Gastroesophageal sphincter (tissue), 4 donors: ENCODE data around the gene VEGFA. TPM values are rescaled to one million over a fixed set of nuclear protein-coding genes. Genes with fewer than 3 reads are reported as not detected.

ENCODE experiments used
- ATAC-seq: fragments of 150-250 bp; one replicate; pipeline ENCODE4 v1.9.1; 2016; ENCODE audit warnings: mild to moderate bottlenecking, moderate library complexity
- H3K27ac ChIP-seq, 4 donors: fragments of 200-600 bp; sonication (generic) in 3 of 4; 1 replicate in 3 of 4; 2 replicates in 1 of 4; pipeline ENCODE4 v1.5.1; 2016 to 2019
- H3K27me3 ChIP-seq: fragments of 200-600 bp; sonication (generic); one replicate; pipeline ENCODE4 v1.5.1; 2019
- H3K36me3 ChIP-seq, 2 donors: fragments of 200-600 bp; sonication (generic); one replicate each; pipeline ENCODE4 v1.5.1; 2019; ENCODE audit warnings: control low read depth in 1 of 2
- H3K4me1 ChIP-seq, 3 donors: fragments of 200-600 bp; sonication (generic); 1 replicate in 2 of 3; 2 replicates in 1 of 3; pipeline ENCODE4 v1.5.1; 2016 to 2019; ENCODE audit warnings: control low read depth in 2 of 3
- H3K4me3 ChIP-seq, 2 donors: fragments of 200-600 bp; sonication (generic); one replicate each; pipeline ENCODE4 v1.5.1; 2019; ENCODE audit warnings: mild to moderate bottlenecking in 1 of 2, moderate library complexity in 1 of 2
- H3K9me3 ChIP-seq, 3 donors: fragments of 200-600 bp; sonication (generic); one replicate each; pipeline ENCODE4 v1.5.1; 2017 to 2019; ENCODE audit warnings: control low read depth in 2 of 3
- EP300 ChIP-seq: sonication (generic); formaldehyde crosslinking; IDR thresholded peaks from one replicate; pipeline ENCODE4 v1.6.1; 2017; ENCODE audit warnings: antibody characterized with exemption, mild to moderate bottlenecking
- POLR2A ChIP-seq, 2 donors: fragments of 450-650 bp; IDR thresholded peaks; one replicate each; pipeline ENCODE4 v1.6.1; 2017; ENCODE audit warnings: antibody characterized with exemption in 2 of 2, mild to moderate bottlenecking in 2 of 2, moderate library complexity in 1 of 2
- POLR2AphosphoS5 ChIP-seq: sonication (generic); formaldehyde crosslinking; IDR thresholded peaks from one replicate; pipeline ENCODE4 v1.6.1; 2017; ENCODE audit warnings: antibody characterized with exemption
- WGBS, 2 donors: methylation state at CpG; one replicate each; pipeline ENCODE4 v1.1.5; 2018; ENCODE audit warnings: low coverage in 1 of 2; 5-methylcytosine and 5-hydroxymethylcytosine counted together
- total RNA-seq, 4 donors: library from RNA; depleted of rRNA; stranded (reverse); fragments of >200 nt; gene quantifications; one replicate each; pipeline ENCODE4 v1.1.0, GENCODE V29; 2016
- TF ChIP-seq, protein P1 (sequence below), 4 experiments: fragments of 200-600 bp in 2 of 4; fragments of 450-650 bp in 2 of 4; sonication (generic) in 1 of 4; IDR thresholded peaks; one replicate each; pipeline ENCODE4 v1.5.1; 2017 to 2019; ENCODE audit warnings: antibody characterized with exemption in 4 of 4, mild to moderate bottlenecking in 2 of 4, moderate library complexity in 2 of 4

Gene VEGFA
- total RNA-seq, 4 donors from 2014 or later, result 32.2 to 66.2 (median 40.1) TPM

DNA sequence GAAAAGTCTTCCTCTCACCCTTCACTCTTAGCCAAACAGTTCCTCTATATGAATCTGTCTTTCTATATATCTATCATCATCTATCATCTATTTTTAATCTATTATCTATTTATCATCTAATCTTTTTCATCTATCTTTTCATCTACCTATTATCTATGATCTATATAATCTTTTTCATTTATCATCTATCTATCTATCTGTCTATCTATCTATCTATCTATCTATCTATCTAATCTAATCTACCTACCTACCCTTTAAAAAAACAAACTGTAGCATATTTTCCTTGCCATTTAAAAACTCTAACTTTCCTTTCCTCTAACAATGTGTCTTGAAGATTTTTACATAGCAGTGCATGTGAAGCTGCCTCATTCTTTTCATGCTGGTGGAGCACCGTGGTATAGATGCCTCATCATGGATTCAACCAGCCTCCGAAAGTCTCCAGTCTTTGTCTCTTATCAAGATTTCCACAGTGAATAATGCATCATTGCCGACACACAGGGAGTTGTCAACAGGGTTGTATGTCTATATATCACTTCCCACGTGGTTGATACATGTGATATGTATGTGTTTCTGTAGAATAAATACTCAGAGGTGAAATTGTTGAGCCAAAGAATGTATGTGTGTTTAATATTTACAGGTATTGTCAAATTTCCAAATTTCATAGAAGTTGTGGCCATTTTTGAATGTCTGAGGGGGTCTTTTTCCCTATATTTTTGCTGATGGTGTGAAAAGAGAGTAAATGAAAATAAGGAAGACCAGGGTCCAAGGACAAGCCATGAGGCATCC, 51.3 kb downstream of the VEGFA start:
- Histone ChIP-seq H3K36me3 (no peaks in the 10 kb centered on the region), H3K4me1 (no peaks in the 10 kb centered on the region), H3K27me3 (no peaks in the 10 kb centered on the region), H3K4me3 (no peak overlapping the region), H3K9me3 (no peaks in the 10 kb centered on the region), H3K27ac (no peak overlapping the region)
- WGBS, 2 donors, result 57 to 87% methylated on average over 2 to 3 of the region's 4 CpGs
- ATAC-seq, result no peak
- TF ChIP-seq POLR2A (IDR thresholded peaks at IDR 0.05) (no peak), POLR2AphosphoS5 (no peak), EP300 (no peak)
- TF ChIP-seq, protein P1, sequence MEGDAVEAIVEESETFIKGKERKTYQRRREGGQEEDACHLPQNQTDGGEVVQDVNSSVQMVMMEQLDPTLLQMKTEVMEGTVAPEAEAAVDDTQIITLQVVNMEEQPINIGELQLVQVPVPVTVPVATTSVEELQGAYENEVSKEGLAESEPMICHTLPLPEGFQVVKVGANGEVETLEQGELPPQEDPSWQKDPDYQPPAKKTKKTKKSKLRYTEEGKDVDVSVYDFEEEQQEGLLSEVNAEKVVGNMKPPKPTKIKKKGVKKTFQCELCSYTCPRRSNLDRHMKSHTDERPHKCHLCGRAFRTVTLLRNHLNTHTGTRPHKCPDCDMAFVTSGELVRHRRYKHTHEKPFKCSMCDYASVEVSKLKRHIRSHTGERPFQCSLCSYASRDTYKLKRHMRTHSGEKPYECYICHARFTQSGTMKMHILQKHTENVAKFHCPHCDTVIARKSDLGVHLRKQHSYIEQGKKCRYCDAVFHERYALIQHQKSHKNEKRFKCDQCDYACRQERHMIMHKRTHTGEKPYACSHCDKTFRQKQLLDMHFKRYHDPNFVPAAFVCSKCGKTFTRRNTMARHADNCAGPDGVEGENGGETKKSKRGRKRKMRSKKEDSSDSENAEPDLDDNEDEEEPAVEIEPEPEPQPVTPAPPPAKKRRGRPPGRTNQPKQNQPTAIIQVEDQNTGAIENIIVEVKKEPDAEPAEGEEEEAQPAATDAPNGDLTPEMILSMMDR (IDR thresholded peaks at IDR 0.05), result no peak

DNA sequence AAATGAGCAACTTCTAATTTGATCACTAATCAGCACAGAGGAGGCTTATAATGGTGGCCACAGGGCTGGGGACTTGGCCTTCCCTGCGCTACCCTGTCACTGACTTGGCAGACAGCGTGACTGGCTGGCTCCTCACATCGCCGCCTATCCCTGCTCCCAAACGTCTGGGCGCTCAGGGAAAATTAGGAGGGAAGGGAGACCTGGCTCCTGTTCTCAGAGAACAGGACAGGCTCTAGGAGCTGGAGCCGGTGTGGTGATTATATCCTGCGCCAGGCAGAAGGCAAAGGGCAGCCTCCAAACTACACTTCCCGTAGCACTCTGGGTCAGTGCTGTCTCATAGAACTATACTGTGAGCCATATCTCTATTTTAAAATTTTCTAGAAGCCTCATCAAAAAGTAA, 53.4 kb downstream of the VEGFA start:
- WGBS, 2 donors, result 92 to 93% methylated on average over 4 to 5 of the region's 9 CpGs
- TF ChIP-seq, protein P1 (IDR thresholded peaks at IDR 0.05), result no peak
- TF ChIP-seq POLR2A (IDR thresholded peaks at IDR 0.05), result no peak
- no peak for TF ChIP-seq EP300
- TF ChIP-seq POLR2AphosphoS5, result no peak
- no peak for ATAC-seq
- H3K36me3 ChIP-seq, result no peaks in the 10 kb centered on the region
- no peak overlapping the region for H3K27ac ChIP-seq
- H3K4me1 ChIP-seq, result no peaks in the 10 kb centered on the region
- no peaks in the 10 kb centered on the region for H3K27me3 ChIP-seq
- no peak overlapping the region for H3K4me3 ChIP-seq
- H3K9me3 ChIP-seq, result no peaks in the 10 kb centered on the region

DNA sequence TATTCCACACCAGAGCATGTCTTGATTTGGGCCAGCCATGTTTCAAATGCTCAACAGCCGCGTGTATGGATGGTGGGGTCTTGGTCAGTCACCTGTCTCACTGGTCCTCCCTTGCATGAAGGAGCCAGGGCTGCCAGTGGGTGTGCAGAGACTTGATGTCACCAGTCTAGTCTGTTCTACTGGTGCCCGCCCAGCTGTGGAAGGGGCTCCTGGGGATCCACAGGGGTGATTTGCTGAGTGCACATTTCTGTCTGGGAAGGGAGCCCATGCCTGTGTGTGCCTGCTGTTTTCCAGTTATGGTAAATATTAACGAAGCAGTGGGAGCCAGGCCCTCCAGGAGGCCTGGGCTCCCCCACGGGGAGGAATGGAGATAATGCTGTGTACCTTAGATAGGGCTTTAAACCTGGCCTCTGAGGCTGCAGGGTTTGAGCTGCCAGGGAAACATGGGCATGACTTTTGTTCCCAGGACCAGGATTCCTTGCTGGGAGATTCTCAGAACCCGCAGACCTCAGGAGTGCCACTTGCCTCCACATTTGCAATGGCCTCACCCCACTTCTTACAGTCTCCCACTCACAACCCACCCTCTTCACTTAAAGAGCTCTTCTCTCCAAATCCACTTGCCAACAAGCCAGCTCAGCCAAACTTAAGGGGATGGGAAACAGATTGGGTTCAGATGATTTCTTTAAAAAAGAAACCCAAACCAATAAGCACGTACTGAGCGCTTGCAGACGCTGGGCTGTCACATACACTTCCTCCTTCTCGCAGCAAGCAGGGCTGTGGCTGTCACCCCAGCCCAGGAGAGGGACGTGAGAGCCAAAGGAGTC, 54.1 kb downstream of the VEGFA start:
- Histone ChIP-seq H3K27ac (no peak overlapping the region), H3K27me3 (no peaks in the 10 kb centered on the region), H3K4me3 (no peak overlapping the region), H3K36me3 (no peaks in the 10 kb centered on the region), H3K4me1 (no peaks in the 10 kb centered on the region), H3K9me3 (no peaks in the 10 kb centered on the region)
- peak; percentile 31 for ATAC-seq
- WGBS, 2 donors, result 63 to 81% methylated on average over 4 to 7 of the region's 11 CpGs
- TF ChIP-seq, protein P1 (IDR thresholded peaks at IDR 0.05), result no peak
- TF ChIP-seq EP300 (no peak), POLR2AphosphoS5 (no peak), POLR2A (IDR thresholded peaks at IDR 0.05) (no peak)

DNA sequence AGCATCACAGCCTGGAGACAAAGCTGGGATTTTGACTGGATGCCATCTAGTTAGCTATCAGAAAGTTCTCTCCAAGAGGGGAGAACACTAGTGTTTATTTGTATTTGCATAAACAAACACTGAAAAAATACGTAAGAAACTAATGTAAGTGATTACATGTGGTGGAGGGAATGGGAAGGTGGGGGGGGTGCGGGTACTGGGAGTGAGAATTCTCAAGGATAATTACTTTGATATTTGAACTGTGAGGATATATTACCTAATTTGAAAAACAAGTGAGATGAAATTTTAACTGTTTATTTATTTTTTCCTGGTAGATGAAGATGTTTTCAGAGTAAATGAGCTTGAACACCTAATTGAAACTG, 54.7 kb downstream of the VEGFA start:
- no peak overlapping the region for H3K27ac ChIP-seq
- no peaks in the 10 kb centered on the region for H3K36me3 ChIP-seq
- no peak for TF ChIP-seq EP300
- TF ChIP-seq, protein P1 (IDR thresholded peaks at IDR 0.05), result no peak
- no peak for TF ChIP-seq POLR2A (IDR thresholded peaks at IDR 0.05)
- TF ChIP-seq POLR2AphosphoS5, result no peak
- WGBS, 2 donors, result 35 to 61% methylated on average over 2 of the region's 2 CpGs
- ATAC-seq, result no peak
- H3K4me3 ChIP-seq, result no peak overlapping the region
- H3K9me3 ChIP-seq, result no peaks in the 10 kb centered on the region
- H3K4me1 ChIP-seq, result no peaks in the 10 kb centered on the region
- H3K27me3 ChIP-seq, result no peaks in the 10 kb centered on the region
